SK-N-SH (cell line): ENCODE measurements around the gene PYY. TPM values are rescaled to one million over a fixed set of nuclear protein-coding genes. Genes with fewer than 3 reads are reported as not detected.

Experiments
- CTCF ChIA-PET: fragments of 300-600, 350-600 bp; formaldehyde crosslinking; extraction: SDS; loops from one replicate; lab custom pipeline; 2021; lab: Yijun Ruan, JAX
- POLR2A ChIA-PET: fragments of 350-600 bp; sonication (Branson Sonifier 250); formaldehyde crosslinking; extraction: SDS; loops from one replicate; lab custom pipeline; 2020; ENCODE audit warnings: antibody characterized with exemption, inconsistent platforms; lab: Yijun Ruan, JAX
- DNase-seq: peaks from one replicate; pipeline ENCODE4 v3.0.0; 2012
- H2AFZ ChIP-seq: fragments of 200-600 bp; sonication (generic); 2 replicates; pipeline ENCODE4 v1.8.1; 2016; ENCODE audit warnings: antibody characterized with exemption, mild to moderate bottlenecking, low read depth
- H3F3A ChIP-seq: fragments of 200-600 bp; sonication (generic); replicated peaks from 2 replicates; pipeline ENCODE3; 2016; ENCODE audit warnings: antibody characterized with exemption, mild to moderate bottlenecking; ENCODE audit not compliant: insufficient read depth
- H3K27ac ChIP-seq, 2 experiments: fragments of 200-500 bp in 1 of 2; fragments of 200-600 bp in 1 of 2; sonication (Bioruptor generic) in 1 of 2; sonication (generic), shearing (Covaris generic) in 1 of 2; 2 replicates each; pipeline versions ENCODE4 v1.5.1 to v1.6.1; 2014 to 2016; ENCODE audit warnings: low read depth in 2 of 2, inconsistent platforms in 1 of 2, low read length in 1 of 2, mild to moderate bottlenecking in 1 of 2, mixed read lengths in 1 of 2
- H3K27me3 ChIP-seq: fragments of 200-600 bp; sonication (generic), shearing (Covaris generic); 2 replicates; pipeline ENCODE4 v1.6.1; 2016; ENCODE audit warnings: mixed run types; ENCODE audit not compliant: insufficient read depth
- H3K36me3 ChIP-seq, 2 experiments: fragments of 200-500 bp in 1 of 2; fragments of 200-600 bp in 1 of 2; sonication (Bioruptor generic) in 1 of 2; sonication (generic) in 1 of 2; replicated peaks in 1 of 2; 2 replicates each; pipeline versions ENCODE3 to v1.5.1; 2014 to 2016; ENCODE audit warnings: low read length in 1 of 2, mild to moderate bottlenecking in 1 of 2; ENCODE audit not compliant: insufficient read depth in 2 of 2, control insufficient read depth in 1 of 2
- H3K4me1 ChIP-seq, 2 experiments: fragments of 200-500 bp in 1 of 2; fragments of 200-600 bp in 1 of 2; sonication (Bioruptor generic) in 1 of 2; sonication (generic), shearing (Covaris generic) in 1 of 2; 2 replicates each; pipeline versions ENCODE4 v1.5.1 to v1.6.1; 2014 to 2016; ENCODE audit warnings: low read depth in 1 of 2, low read length in 1 of 2, mixed run types in 1 of 2; ENCODE audit not compliant: insufficient read depth in 2 of 2, control insufficient read depth in 1 of 2
- H3K4me2 ChIP-seq: fragments of 200-600 bp; sonication (generic), shearing (Covaris generic); 2 replicates; pipeline ENCODE4 v1.6.1; 2017; ENCODE audit warnings: mixed run types
- H3K4me3 ChIP-seq, 2 experiments: fragments of 200-500 bp in 1 of 2; fragments of 200-600 bp in 1 of 2; sonication (Bioruptor generic) in 1 of 2; sonication (generic), shearing (Covaris generic) in 1 of 2; 2 replicates each; pipeline versions ENCODE4 v1.5.1 to v1.8.1; 2014 to 2016; ENCODE audit warnings: low read depth in 2 of 2, inconsistent platforms in 1 of 2, low read length in 1 of 2, mild to moderate bottlenecking in 1 of 2, mixed read lengths in 1 of 2, moderate library complexity in 1 of 2
- H3K79me2 ChIP-seq: fragments of 200-600 bp; sonication (generic); 2 replicates; pipeline ENCODE4 v1.8.1; 2017; ENCODE audit warnings: mild to moderate bottlenecking; ENCODE audit not compliant: insufficient read depth
- H3K9ac ChIP-seq: fragments of 200-600 bp; sonication (generic); 2 replicates; pipeline ENCODE4 v1.6.1; 2017; ENCODE audit warnings: mixed run types
- H3K9me2 ChIP-seq: fragments of 200-600 bp; sonication (generic); 2 replicates; pipeline ENCODE4 v1.6.1; 2017; ENCODE audit warnings: mixed run types
- H3K9me3 ChIP-seq: fragments of 200-600 bp; sonication (generic); 2 replicates; pipeline ENCODE4 v1.6.1; 2017; ENCODE audit warnings: mixed run types, mild to moderate bottlenecking, moderate library complexity
- H4K20me1 ChIP-seq: fragments of 200-600 bp; sonication (generic); 2 replicates; pipeline ENCODE4 v1.6.1; 2017; ENCODE audit warnings: mild to moderate bottlenecking, mixed run types; ENCODE audit not compliant: insufficient read depth
- CTCF ChIP-seq: fragments of 200-600 bp; sonication (generic); IDR thresholded peaks from 2 replicates; pipeline ENCODE4 v1.6.1; 2017; ENCODE audit warnings: antibody characterized with exemption, mild to moderate bottlenecking, moderate library complexity
- EZH2phosphoT487 ChIP-seq: fragments of 200-600 bp; sonication (generic); IDR thresholded peaks from 2 replicates; pipeline ENCODE4 v1.6.1; 2017; ENCODE audit warnings: low read depth, mixed run types, mild to moderate bottlenecking, antibody characterized with exemption, moderate library complexity, borderline replicate concordance
- FOSL2 ChIP-seq: IDR thresholded peaks from 2 replicates; pipeline ENCODE4 v1.4.0; 2012; ENCODE audit warnings: low read depth, mild to moderate bottlenecking, moderate library complexity, borderline replicate concordance
- FOXJ3 ChIP-seq: sonication (generic); formaldehyde crosslinking; IDR thresholded peaks from 2 replicates; pipeline ENCODE4 v1.5.1; 2020; ENCODE audit warnings: mild to moderate bottlenecking, missing genetic modification reagents
- IRF3 ChIP-seq: fragments of 150-350 bp; IDR thresholded peaks from 2 replicates; pipeline ENCODE4 v1.6.1; 2016; ENCODE audit warnings: mild to moderate bottlenecking, low read depth, low read length
- JUND ChIP-seq: IDR thresholded peaks from 2 replicates; pipeline ENCODE4 v1.4.0; 2012
- MAX ChIP-seq: IDR thresholded peaks from 2 replicates; pipeline ENCODE4 v1.4.0; 2012; ENCODE audit warnings: low read depth
- MEF2A ChIP-seq: IDR thresholded peaks from 2 replicates; pipeline ENCODE4 v1.4.0; 2012; ENCODE audit warnings: low read depth, borderline replicate concordance
- NRF1 ChIP-seq: IDR thresholded peaks from 2 replicates; pipeline ENCODE4 v1.6.1; 2012; ENCODE audit warnings: low read depth, mild to moderate bottlenecking, low read length
- POLR2AphosphoS5 ChIP-seq: IDR thresholded peaks from 2 replicates; pipeline ENCODE4 v1.6.1; 2012; ENCODE audit warnings: low read depth, low read length
- REST ChIP-seq: IDR thresholded peaks from 2 replicates; pipeline ENCODE4 v1.6.1; 2012; ENCODE audit warnings: mild to moderate bottlenecking, low read depth, low read length, moderate library complexity
- RFX5 ChIP-seq: IDR thresholded peaks from 2 replicates; pipeline ENCODE4 v1.6.1; 2012; ENCODE audit warnings: mild to moderate bottlenecking, improper control_type of control experiment, low read length
- RXRA ChIP-seq: IDR thresholded peaks from 2 replicates; pipeline ENCODE4 v1.4.0; 2012; ENCODE audit warnings: low read depth, mild to moderate bottlenecking, borderline replicate concordance
- SIN3A ChIP-seq: IDR thresholded peaks from 2 replicates; pipeline ENCODE4 v1.6.1; 2012; ENCODE audit warnings: low read depth, mild to moderate bottlenecking, low read length, moderate library complexity, borderline replicate concordance
- SMC3 ChIP-seq: IDR thresholded peaks from 2 replicates; pipeline ENCODE4 v1.6.1; 2012; ENCODE audit warnings: low read depth, low read length, improper control_type of control experiment
- USF1 ChIP-seq: IDR thresholded peaks from 2 replicates; pipeline ENCODE4 v1.4.0; 2012; ENCODE audit warnings: low read depth, borderline replicate concordance
- WGBS: methylation state at CpG from one replicate; pipeline ENCODE4 v1.1.6; 2017; ENCODE audit warnings: low lambda C conversion rate; 5-methylcytosine and 5-hydroxymethylcytosine counted together
- polyA plus RNA-seq, 3 experiments: library from polyadenylated mRNA; depleted of rRNA; stranded (reverse); fragments of >200 nt; gene quantifications; 2 replicates each; pipeline ENCODE4 v1.2.3, GENCODE V29; 2012

Gene PYY
- polyA plus RNA-seq, 1 of the 3 experiments (the other 2 are of a cell fraction): 0.21 TPM

GRCh38 chr17:43946781-43947180 lies 7.0 kb downstream of the PYY start:
- TF ChIP-seq RFX5: no peak
- no peak for TF ChIP-seq JUND
- no peak for TF ChIP-seq MEF2A
- TF ChIP-seq MAX: no peak
- TF ChIP-seq NRF1: no peak
- no peak for TF ChIP-seq POLR2AphosphoS5
- TF ChIP-seq FOXJ3 (CRISPR knock-in tag): no peak
- no peak for TF ChIP-seq SIN3A
- no peak for TF ChIP-seq RXRA
- TF ChIP-seq CTCF: no peak
- TF ChIP-seq FOSL2: no peak
- no peak for TF ChIP-seq USF1
- no peak for TF ChIP-seq REST
- TF ChIP-seq IRF3: no peak
- no peak for TF ChIP-seq EZH2phosphoT487
- TF ChIP-seq SMC3: no peak
- Histone ChIP-seq H3K79me2 (no peaks in the 10 kb centered on the region), H3K27me3 (no peaks in the 10 kb centered on the region), H3K4me3 (no peak overlapping the region), H3K36me3 (no peaks in the 10 kb centered on the region), H3F3A (no peaks in the 10 kb centered on the region), H3K4me2 (no peak overlapping the region), H3K4me1 (peaks cover 0 to 2% of the 10 kb centered on the region in 2 experiments; a peak in 1 of 4 replicates), H4K20me1 (no peaks in the 10 kb centered on the region), H3K27ac (no peak overlapping the region), H3K9ac (no peak overlapping the region), H3K9me2 (no peaks in the 10 kb centered on the region), H2AFZ (no peak overlapping the region), H3K9me3 (no peaks in the 10 kb centered on the region)
- ChIA-PET POLR2A (interaction anchor here (0.5 to 0.6 kb wide), 2 partner anchors 95 to 254 kb away, joined by 3 to 8 read pairs; no protein-coding TSS in a partner anchor), CTCF (interaction anchor here (0.8 to 18.2 kb wide), 6 partner anchors 8 to 69 kb away, joined by 3 to 638 read pairs (median 3); partner anchors contain the start of genes NAGS and TMEM101)
- WGBS: 53% methylated on average over 4 of the region's 4 CpGs
- no peak for DNase-seq
